CD8-positive, alpha-beta memory T cell (primary cell): ENCODE measurements around the gene TRMT44. TPM values are rescaled to one million over a fixed set of nuclear protein-coding genes. Genes with fewer than 3 reads are reported as not detected.

Source experiments
- CTCF ChIA-PET: fragments of 350-600 bp; sonication (Branson Sonifier 250); formaldehyde crosslinking; loops from one replicate; lab custom pipeline; 2021; ENCODE audit warnings: antibody characterized with exemption; lab: Charles Lee
- POLR2A ChIA-PET: fragments of 350-600 bp; sonication (Branson Sonifier 250); formaldehyde crosslinking; loops from one replicate; lab custom pipeline; 2021; ENCODE audit warnings: antibody characterized with exemption; lab: Charles Lee
- DNase-seq, 5 donors: peaks; one replicate each; pipeline versions ENCODE4 v3.0.0 to v3.0.0-alpha.2; 2020 to 2022; ENCODE audit warnings: mixed read lengths in 1 of 5
- H3K27ac ChIP-seq: one replicate; pipeline ENCODE4 v1.7.0; 2013; ENCODE audit warnings: low read depth, mild to moderate bottlenecking, low read length, moderate library complexity
- H3K27me3 ChIP-seq: 2 replicates; pipeline ENCODE4 v1.7.0; 2013; ENCODE audit warnings: low read length, mild to moderate bottlenecking; ENCODE audit not compliant: insufficient read depth, poor library complexity, severe bottlenecking
- H3K36me3 ChIP-seq: 2 replicates; pipeline ENCODE4 v1.7.0; 2013; ENCODE audit warnings: mild to moderate bottlenecking, low read length, moderate library complexity; ENCODE audit not compliant: insufficient read depth
- H3K4me1 ChIP-seq: 2 replicates; pipeline ENCODE4 v1.7.0; 2013; ENCODE audit warnings: mild to moderate bottlenecking, low read length, moderate library complexity; ENCODE audit not compliant: insufficient read depth
- H3K4me3 ChIP-seq: 2 replicates; pipeline ENCODE4 v1.7.0; 2013; ENCODE audit warnings: mild to moderate bottlenecking, low read length
- H3K9me3 ChIP-seq: 2 replicates; pipeline ENCODE4 v1.7.0; 2013; ENCODE audit warnings: mild to moderate bottlenecking, low read length
- H3K27ac Mint-ChIP-seq, 8 donors: one replicate each; pipeline ENCODE4 v1.8.0; 2020 to 2021; ENCODE audit warnings: mixed read lengths in 8 of 8, mild to moderate bottlenecking in 6 of 8, inconsistent platforms in 3 of 8, moderate library complexity in 3 of 8
- H3K27me3 Mint-ChIP-seq, 2 donors: one replicate each; pipeline ENCODE4 v1.8.0; 2020 to 2021; ENCODE audit warnings: mixed read lengths in 2 of 2, mild to moderate bottlenecking in 1 of 2, moderate library complexity in 1 of 2
- H3K36me3 Mint-ChIP-seq, 3 donors: one replicate each; pipeline ENCODE4 v1.8.0; 2020 to 2021; ENCODE audit warnings: mixed read lengths in 3 of 3, inconsistent platforms in 1 of 3, mild to moderate bottlenecking in 1 of 3
- H3K4me1 Mint-ChIP-seq, 3 donors: one replicate each; pipeline ENCODE4 v1.8.0; 2020 to 2021; ENCODE audit warnings: mixed read lengths in 3 of 3, inconsistent platforms in 1 of 3, mild to moderate bottlenecking in 1 of 3
- H3K4me3 Mint-ChIP-seq, 7 donors: one replicate each; pipeline ENCODE4 v1.8.0; 2020 to 2021; ENCODE audit warnings: mixed read lengths in 7 of 7, mild to moderate bottlenecking in 6 of 7, moderate library complexity in 4 of 7, inconsistent platforms in 2 of 7
- H3K9me3 Mint-ChIP-seq, 5 donors: one replicate each; pipeline ENCODE4 v1.8.0; 2020 to 2022; ENCODE audit warnings: mixed read lengths in 5 of 5, mild to moderate bottlenecking in 3 of 5, moderate library complexity in 2 of 5, inconsistent platforms in 1 of 5
- polyA plus RNA-seq: library from polyadenylated mRNA; unstranded; fragments of 300-500 nt; fragmentation: Illumina TruSeq; gene quantifications from one replicate; pipeline ENCODE4 v1.2.3, GENCODE V29; 2021
- total RNA-seq, 2 experiments: library from RNA; stranded (reverse); gene quantifications; one replicate each; pipeline ENCODE4 v1.2.3, GENCODE V29; 2021

Gene TRMT44
- total and polyA plus RNA-seq, 3 experiments from 2014 or later: 13.8 to 25.6 (median 25.2) TPM

DNA sequence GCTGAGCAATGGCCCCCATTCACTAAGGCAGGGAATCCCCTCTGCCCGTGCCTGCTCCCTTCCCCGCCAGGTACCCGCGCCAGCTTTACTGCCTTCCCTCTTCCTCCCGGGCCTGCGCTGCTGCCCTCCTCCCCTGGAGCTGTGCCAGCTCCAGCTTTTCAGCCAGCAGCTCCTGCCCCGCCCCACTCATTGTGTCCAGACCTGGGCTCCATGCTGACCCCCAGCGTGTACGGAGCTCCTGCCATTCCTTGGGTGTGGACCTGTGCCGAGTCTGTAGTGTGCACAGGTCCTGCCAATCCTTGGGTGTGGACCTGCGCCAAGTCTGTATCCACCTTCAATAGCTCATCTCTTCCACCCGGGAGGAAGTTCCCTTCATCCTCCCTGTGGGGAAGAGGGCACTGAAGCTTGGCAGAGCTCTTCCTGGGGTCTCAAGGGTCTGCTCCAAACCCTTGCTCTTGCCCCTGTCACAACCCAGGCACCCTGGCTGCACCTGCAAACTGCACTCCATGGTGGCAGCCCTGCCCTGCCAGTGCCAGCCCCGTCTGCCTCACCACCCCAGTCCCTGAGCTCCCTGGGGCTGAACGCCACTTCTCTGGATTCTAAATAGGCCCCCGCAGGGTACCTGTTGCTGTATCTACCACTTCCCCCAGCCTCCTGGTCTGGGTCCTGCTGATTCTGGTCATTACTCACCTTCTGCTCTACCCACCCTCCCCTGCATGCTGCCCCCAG is 63.9 kb downstream of the TRMT44 start:
- H3K4me3 Mint-ChIP-seq: no peak overlapping the region
- ChIA-PET CTCF (no interaction called here), POLR2A (no interaction called here)
- H3K27ac ChIP-seq: no peak overlapping the region
- no peaks in the 10 kb centered on the region for H3K36me3 ChIP-seq
- H3K9me3 ChIP-seq: no peaks in the 10 kb centered on the region
- no peaks in the 10 kb centered on the region for H3K4me1 ChIP-seq
- DNase-seq: no peak
- H3K27me3 ChIP-seq: no peaks in the 10 kb centered on the region
- H3K4me1 Mint-ChIP-seq: no peaks in the 10 kb centered on the region
- no peaks in the 10 kb centered on the region for H3K36me3 Mint-ChIP-seq
- H3K27ac Mint-ChIP-seq: no peak overlapping the region
- H3K4me3 ChIP-seq: no peak overlapping the region
- no peaks in the 10 kb centered on the region for H3K9me3 Mint-ChIP-seq
- peaks cover 2 to 3% of the 10 kb centered on the region in 2 donors for H3K27me3 Mint-ChIP-seq

DNA sequence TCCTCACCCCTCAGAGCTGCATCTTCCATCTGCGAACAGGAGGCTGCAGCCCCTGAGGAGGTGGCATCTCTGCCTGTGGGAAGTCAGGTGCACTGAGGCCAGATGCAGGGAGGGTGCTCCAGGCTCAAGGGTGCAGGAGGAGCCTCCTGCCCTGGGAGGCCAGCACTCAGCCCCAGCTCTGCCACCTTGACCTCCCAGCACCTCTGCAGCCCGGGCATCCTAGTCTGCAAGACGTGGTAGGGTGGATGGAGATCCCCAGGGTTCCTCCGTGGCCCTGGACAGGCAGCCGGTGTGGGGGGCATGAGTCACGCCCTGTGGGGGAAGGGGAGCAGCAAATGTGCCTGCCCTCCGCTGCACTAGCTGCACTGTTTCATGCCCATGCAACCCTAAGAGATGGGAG is 64.7 kb downstream of the TRMT44 start:
- POLR2A ChIA-PET: no interaction called here
- Mint-ChIP-seq H3K36me3 (no peaks in the 10 kb centered on the region), H3K4me1 (no peaks in the 10 kb centered on the region), H3K9me3 (no peaks in the 10 kb centered on the region), H3K4me3 (no peak overlapping the region), H3K27ac (peak overlapping the region in 1 of 8 donors; percentile 82), H3K27me3 (peaks cover 0 to 2% of the 10 kb centered on the region in 2 donors)
- Histone ChIP-seq H3K27ac (no peak overlapping the region), H3K4me1 (no peaks in the 10 kb centered on the region), H3K9me3 (no peaks in the 10 kb centered on the region), H3K36me3 (no peaks in the 10 kb centered on the region), H3K27me3 (no peaks in the 10 kb centered on the region), H3K4me3 (no peak overlapping the region)
- no peak for DNase-seq
- CTCF ChIA-PET: no interaction called here

DNA sequence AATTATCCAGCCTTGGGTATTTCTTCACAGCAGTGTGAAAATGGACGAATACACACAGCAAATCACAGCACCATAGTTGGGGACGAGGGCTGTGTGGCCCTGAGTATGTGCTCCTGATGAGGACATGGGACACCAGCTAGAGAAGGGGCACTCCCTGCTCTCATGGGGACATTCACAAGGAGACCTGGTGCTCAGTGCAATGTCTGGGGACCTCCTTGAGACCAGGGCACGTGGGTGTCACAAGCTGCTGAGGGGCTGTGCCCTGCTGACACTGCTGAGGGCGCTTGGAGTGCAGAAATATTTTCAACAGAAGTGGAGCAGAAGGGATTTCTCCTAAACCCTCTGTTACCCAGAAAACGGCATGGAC is 65.4 kb downstream of the TRMT44 start:
- H3K9me3 Mint-ChIP-seq: peaks cover 0 to 1% (median 0%) of the 10 kb centered on the region in 5 donors
- H3K27ac ChIP-seq: no peak overlapping the region
- CTCF ChIA-PET: no interaction called here
- H3K36me3 ChIP-seq: no peaks in the 10 kb centered on the region
- no peaks in the 10 kb centered on the region for H3K9me3 ChIP-seq
- POLR2A ChIA-PET: no interaction called here
- no peak for DNase-seq
- H3K27ac Mint-ChIP-seq: no peak overlapping the region
- no peak overlapping the region for H3K4me3 ChIP-seq
- H3K36me3 Mint-ChIP-seq: no peaks in the 10 kb centered on the region
- H3K4me1 ChIP-seq: no peaks in the 10 kb centered on the region
- H3K27me3 Mint-ChIP-seq: peaks cover 0 to 4% of the 10 kb centered on the region in 2 donors
- no peaks in the 10 kb centered on the region for H3K27me3 ChIP-seq
- H3K4me1 Mint-ChIP-seq: no peaks in the 10 kb centered on the region
- H3K4me3 Mint-ChIP-seq: no peak overlapping the region

DNA sequence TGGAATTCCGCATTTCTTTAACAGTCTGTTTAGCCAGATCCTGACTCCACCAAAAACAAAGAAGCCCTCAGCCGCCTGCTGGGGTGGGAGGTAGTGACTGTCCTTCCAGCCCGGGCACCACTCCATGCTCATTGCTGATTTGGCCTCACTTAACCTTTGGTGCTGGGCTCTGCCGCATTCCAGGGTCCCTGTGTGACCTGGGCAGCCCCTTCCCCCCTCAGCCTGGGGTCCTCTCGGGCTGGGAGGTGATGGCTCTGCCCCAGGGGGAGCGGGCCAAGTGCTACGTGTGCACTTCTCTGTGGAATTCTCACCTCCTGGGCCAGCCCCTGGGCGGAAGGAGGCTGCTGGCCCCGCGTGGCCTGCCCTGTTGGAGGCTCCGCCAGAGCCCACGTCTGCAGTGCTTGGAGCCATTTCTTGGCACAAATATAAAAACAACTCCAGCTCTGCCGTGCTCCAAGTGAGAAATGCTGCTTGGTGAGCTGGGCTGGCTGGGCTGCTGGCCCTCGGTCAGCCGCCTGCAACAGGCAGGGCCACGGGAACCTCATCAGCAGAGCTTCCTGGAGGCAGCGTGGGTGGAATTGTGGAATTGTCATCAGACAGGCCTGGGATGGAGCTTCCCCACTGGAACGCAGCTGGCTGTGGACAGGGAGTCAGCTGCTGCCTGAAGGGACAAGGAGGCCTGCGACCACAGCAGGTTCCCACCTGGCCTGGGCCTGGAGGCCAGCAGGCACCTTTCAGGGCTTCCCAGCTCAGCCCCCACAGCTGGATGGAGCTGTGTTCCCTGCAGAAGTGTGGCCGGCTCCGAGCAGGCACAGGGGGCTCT is 66.0 kb downstream of the TRMT44 start:
- Histone ChIP-seq H3K27me3 (no peaks in the 10 kb centered on the region), H3K4me1 (no peaks in the 10 kb centered on the region), H3K4me3 (no peak overlapping the region), H3K36me3 (no peaks in the 10 kb centered on the region), H3K9me3 (no peaks in the 10 kb centered on the region), H3K27ac (no peak overlapping the region)
- Mint-ChIP-seq H3K27ac (no peak overlapping the region), H3K4me1 (no peaks in the 10 kb centered on the region), H3K27me3 (peaks cover 0 to 5% of the 10 kb centered on the region in 2 donors), H3K36me3 (no peaks in the 10 kb centered on the region), H3K9me3 (peaks cover 0 to 1% (median 0%) of the 10 kb centered on the region in 5 donors), H3K4me3 (no peak overlapping the region)
- no peak for DNase-seq
- ChIA-PET CTCF (no interaction called here), POLR2A (no interaction called here)

DNA sequence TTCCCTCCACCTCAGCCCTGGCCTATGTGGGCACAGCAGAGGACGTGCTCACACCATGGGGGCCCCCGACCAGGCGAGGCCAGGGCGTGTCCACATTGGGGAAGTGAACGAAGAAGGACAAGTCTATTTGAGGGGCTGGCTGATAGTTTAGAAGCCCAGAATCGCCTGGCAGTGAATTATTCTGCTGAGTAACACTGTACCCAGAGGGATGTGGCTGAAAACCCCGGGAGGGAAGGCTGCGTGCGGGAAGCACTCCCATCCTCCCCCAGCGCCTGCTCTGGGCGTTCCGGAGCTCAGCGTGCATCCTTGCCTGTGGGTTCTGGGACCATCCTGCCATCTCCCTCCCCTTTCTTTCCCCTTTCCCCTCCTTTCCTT is 66.6 kb downstream of the TRMT44 start:
- Mint-ChIP-seq H3K27me3 (peaks cover 0 to 5% of the 10 kb centered on the region in 2 donors), H3K27ac (no peak overlapping the region), H3K9me3 (peaks cover 0 to 1% (median 0%) of the 10 kb centered on the region in 5 donors), H3K4me3 (no peak overlapping the region), H3K4me1 (no peaks in the 10 kb centered on the region), H3K36me3 (no peaks in the 10 kb centered on the region)
- Histone ChIP-seq H3K9me3 (no peaks in the 10 kb centered on the region), H3K27me3 (no peaks in the 10 kb centered on the region), H3K27ac (no peak overlapping the region), H3K4me1 (no peaks in the 10 kb centered on the region), H3K4me3 (no peak overlapping the region), H3K36me3 (no peaks in the 10 kb centered on the region)
- ChIA-PET POLR2A (no interaction called here), CTCF (no interaction called here)
- no peak for DNase-seq

DNA sequence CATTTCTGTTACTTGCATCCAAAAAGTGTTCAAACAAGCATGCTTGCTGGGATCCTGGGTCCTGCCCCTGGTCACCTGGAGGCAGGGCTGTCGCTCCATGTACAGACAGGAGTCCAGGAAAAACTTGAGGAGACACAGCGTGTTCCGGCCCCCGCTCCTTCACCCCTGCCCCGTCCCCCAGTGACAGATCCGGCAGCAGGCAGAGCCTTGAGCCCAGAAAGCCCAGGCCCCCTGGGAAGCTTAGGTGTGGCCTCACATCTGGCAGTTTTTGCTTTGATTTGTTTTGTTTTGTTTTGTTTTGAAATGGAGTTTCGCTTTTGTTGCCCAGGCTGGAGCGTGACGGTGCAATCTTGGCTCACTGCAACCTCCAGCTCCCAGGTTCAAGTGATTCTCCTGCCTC is 67.0 kb downstream of the TRMT44 start:
- Histone ChIP-seq H3K9me3 (no peaks in the 10 kb centered on the region), H3K36me3 (no peaks in the 10 kb centered on the region), H3K27ac (no peak overlapping the region), H3K4me1 (no peaks in the 10 kb centered on the region), H3K27me3 (no peaks in the 10 kb centered on the region), H3K4me3 (no peak overlapping the region)
- DNase-seq: no peak
- peaks cover 0 to 5% of the 10 kb centered on the region in 2 donors for H3K27me3 Mint-ChIP-seq
- H3K9me3 Mint-ChIP-seq: peaks cover 0 to 3% (median 0%) of the 10 kb centered on the region in 5 donors
- H3K4me1 Mint-ChIP-seq: no peaks in the 10 kb centered on the region
- no peak overlapping the region for H3K27ac Mint-ChIP-seq
- ChIA-PET CTCF (no interaction called here), POLR2A (no interaction called here)
- no peak overlapping the region for H3K4me3 Mint-ChIP-seq
- H3K36me3 Mint-ChIP-seq: no peaks in the 10 kb centered on the region

DNA sequence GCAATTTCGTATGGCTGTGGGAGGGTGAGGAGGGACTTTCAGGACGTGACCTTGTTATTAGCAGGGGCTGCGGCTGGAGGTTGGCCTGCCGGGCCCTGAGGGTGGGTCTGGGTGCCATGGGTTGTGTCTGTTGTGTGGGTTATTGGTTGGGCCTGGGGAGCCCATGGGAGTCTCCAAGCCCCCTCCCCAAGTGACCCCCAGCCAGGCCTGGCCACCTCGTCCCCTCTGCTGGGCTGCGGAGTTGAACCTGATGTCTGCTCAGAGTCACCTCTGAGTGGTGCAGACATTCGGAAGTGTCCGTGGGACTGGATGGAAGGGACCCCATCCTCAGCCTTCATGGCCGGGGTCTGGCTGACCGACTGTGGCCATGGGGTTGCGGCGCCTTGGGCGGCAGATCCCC is 67.7 kb downstream of the TRMT44 start:
- Mint-ChIP-seq H3K9me3 (peaks cover 0 to 9% (median 1%) of the 10 kb centered on the region in 5 donors), H3K27me3 (peaks cover 0 to 5% of the 10 kb centered on the region in 2 donors), H3K36me3 (peaks cover 0 to 5% (median 0%) of the 10 kb centered on the region in 3 donors), H3K4me3 (no peak overlapping the region), H3K4me1 (no peaks in the 10 kb centered on the region), H3K27ac (no peak overlapping the region)
- Histone ChIP-seq H3K27ac (no peak overlapping the region), H3K27me3 (no peaks in the 10 kb centered on the region), H3K4me1 (no peaks in the 10 kb centered on the region), H3K36me3 (no peaks in the 10 kb centered on the region), H3K4me3 (no peak overlapping the region), H3K9me3 (no peaks in the 10 kb centered on the region)
- ChIA-PET CTCF (no interaction called here), POLR2A (no interaction called here)
- DNase-seq: no peak

DNA sequence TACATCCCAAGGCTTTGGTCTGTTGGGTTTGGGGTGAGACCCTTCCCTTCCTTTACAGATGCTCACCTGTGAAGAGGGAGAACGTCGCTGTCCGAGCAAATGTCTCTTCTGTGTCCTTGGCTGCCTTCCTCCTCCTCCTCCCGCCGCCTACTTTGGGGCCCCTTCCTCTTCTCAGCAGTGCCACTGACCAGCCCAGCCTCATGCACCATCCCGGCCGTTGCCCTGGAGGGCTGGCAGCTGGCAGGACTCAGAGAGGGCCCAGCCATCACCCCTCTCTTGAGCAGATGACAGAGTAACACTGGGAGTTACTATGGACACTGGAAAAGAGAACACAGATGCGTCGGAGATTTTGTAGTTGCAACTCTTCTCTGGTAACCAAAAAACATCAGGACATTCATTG is 68.2 kb downstream of the TRMT44 start:
- H3K27ac Mint-ChIP-seq: no peak overlapping the region
- peaks cover 0 to 5% of the 10 kb centered on the region in 2 donors for H3K27me3 Mint-ChIP-seq
- Histone ChIP-seq H3K4me1 (no peaks in the 10 kb centered on the region), H3K36me3 (no peaks in the 10 kb centered on the region), H3K9me3 (no peaks in the 10 kb centered on the region), H3K27me3 (no peaks in the 10 kb centered on the region), H3K4me3 (no peak overlapping the region), H3K27ac (no peak overlapping the region)
- ChIA-PET POLR2A (no interaction called here), CTCF (no interaction called here)
- H3K36me3 Mint-ChIP-seq: peaks cover 0 to 8% (median 0%) of the 10 kb centered on the region in 3 donors
- no peak overlapping the region for H3K4me3 Mint-ChIP-seq
- DNase-seq: no peak
- peaks cover 0 to 12% (median 5%) of the 10 kb centered on the region in 5 donors for H3K9me3 Mint-ChIP-seq
- no peaks in the 10 kb centered on the region for H3K4me1 Mint-ChIP-seq
